Mesodermal cell (in vitro differentiated cells): ENCODE results near the gene JAK1.

Experiments used
- H3K27ac ChIP-seq: 2 replicates; pipeline ENCODE4 v1.7.0; 2013; ENCODE audit warnings: mild to moderate bottlenecking, low read depth, low read length, moderate library complexity; ENCODE audit not compliant: severe bottlenecking
- H3K36me3 ChIP-seq: 2 replicates; pipeline ENCODE4 v1.7.1; 2013; ENCODE audit warnings: mild to moderate bottlenecking, low read length, moderate library complexity; ENCODE audit not compliant: control insufficient read depth, insufficient read depth
- H3K4me1 ChIP-seq: one replicate; pipeline ENCODE4 v1.7.1; 2013; ENCODE audit warnings: mild to moderate bottlenecking, low read length; ENCODE audit not compliant: insufficient read depth, control insufficient read depth, poor library complexity, severe bottlenecking
- H3K4me3 ChIP-seq: 2 replicates; pipeline ENCODE4 v1.7.0; 2013; ENCODE audit warnings: low read length, control low read depth, mild to moderate bottlenecking; ENCODE audit not compliant: insufficient read depth, poor library complexity, severe bottlenecking; ENCODE audit errors: extremely low read depth
- H3K9me3 ChIP-seq: 2 replicates; pipeline ENCODE4 v1.7.1; 2013; ENCODE audit warnings: mild to moderate bottlenecking, low read length, moderate library complexity; ENCODE audit not compliant: control insufficient read depth
- WGBS, 2 experiments: methylation state at CpG; one replicate each; pipeline ENCODE4 v1.1.5; 2013; ENCODE audit warnings: missing lambda C conversion rate in 2 of 2; ENCODE audit not compliant: insufficient coverage in 2 of 2; 5-methylcytosine and 5-hydroxymethylcytosine counted together

The JAK1 gene

DNA sequence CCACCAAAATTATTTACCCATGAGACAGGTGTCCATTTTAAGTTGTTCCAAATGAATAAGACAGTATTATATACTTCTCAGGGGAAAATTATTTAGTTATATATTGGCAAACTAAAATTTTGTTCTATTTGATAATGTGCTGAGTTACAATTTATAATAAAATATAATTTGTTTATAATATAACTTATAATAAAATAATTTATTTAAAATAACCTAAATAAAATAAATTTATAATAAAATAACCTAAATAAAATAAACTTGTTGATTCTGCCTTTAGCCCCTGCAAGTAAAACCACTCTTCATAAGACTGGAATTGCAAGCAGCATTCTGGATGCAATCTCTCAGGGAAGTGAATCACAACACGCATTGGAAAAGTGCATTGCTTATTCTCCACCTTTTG lies 151.9 kb downstream of the JAK1 start:
- WGBS, 2 experiments: no CpG with 5 or more reads among the region's 1 CpG
- no peaks in the 10 kb centered on the region for H3K9me3 ChIP-seq

DNA sequence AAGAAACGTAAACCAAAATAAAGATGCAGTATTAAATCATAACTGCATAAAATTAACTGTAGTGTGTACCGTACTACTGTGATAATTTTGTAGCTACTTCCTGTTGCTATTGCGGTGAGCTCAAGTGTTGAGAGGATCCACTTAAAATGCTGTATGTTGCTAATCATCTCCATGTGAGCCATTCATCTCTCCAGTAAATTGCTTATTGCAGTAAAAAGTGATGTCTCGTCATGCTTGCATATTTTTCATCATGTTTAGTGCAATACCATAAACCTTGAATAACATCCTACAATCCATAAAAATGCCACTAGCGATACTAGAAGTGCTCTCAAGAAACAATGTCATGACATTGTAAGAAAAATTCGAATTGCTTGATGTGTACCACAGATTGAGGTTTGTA lies 155.2 kb downstream of the JAK1 start:
- H3K27ac ChIP-seq: no peak overlapping the region
- peaks cover 6% of the 10 kb centered on the region for H3K36me3 ChIP-seq
- 100% methylated on average over 1 of the region's 6 CpGs for WGBS, 2 experiments
- no peaks in the 10 kb centered on the region for H3K9me3 ChIP-seq
- H3K4me1 ChIP-seq: no peaks in the 10 kb centered on the region
- H3K4me3 ChIP-seq: no peak overlapping the region

More for the DNA sequence above, 151.9 kb downstream of the JAK1 start:
- Histone ChIP-seq H3K27ac (no peak overlapping the region), H3K4me3 (no peak overlapping the region), H3K36me3 (peaks cover 6% of the 10 kb centered on the region), H3K4me1 (no peaks in the 10 kb centered on the region)

DNA sequence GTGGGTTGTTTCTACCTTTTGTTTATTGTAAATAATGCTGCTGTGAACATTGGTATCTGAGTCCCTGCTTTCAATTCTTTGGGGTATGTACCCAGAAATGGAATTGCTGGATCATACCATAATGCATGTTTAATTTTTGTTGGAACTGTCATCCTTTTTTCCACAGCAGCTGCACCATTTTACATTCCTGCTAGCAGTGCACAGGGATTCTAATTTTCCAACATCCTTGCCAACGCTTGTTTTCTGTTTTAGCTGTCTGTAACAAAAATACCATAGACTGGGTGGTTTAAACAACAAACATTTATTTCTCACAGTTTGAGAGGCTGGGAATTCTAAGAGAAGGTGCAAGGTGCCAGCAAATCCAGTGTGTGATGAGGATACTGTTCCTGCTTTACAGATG lies 156.3 kb downstream of the JAK1 start:
- H3K27ac ChIP-seq: no peak overlapping the region
- H3K9me3 ChIP-seq: no peaks in the 10 kb centered on the region
- H3K36me3 ChIP-seq: peaks cover 5% of the 10 kb centered on the region
- H3K4me1 ChIP-seq: no peaks in the 10 kb centered on the region
- WGBS, 2 experiments: no CpG with 5 or more reads among the region's 1 CpG
- H3K4me3 ChIP-seq: no peak overlapping the region

DNA sequence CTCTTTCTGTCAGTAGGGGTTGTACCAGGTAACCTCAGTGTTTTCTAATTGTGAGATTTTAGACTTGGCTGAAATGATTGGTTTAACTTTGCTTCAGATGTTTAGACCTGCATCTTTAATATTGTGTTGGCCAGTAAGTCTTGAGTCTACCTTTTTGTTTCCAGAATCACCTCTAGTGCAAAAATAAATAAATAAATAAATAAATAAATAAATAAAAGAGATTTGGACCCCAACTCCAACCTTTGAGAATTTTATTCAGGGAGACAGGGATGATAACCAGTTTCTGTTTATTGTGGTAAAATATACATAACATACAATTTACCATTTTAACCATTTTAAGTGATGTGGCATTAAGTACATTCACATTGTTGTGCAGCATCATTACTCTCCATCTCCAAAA lies 157.0 kb downstream of the JAK1 start:
- no peaks in the 10 kb centered on the region for H3K36me3 ChIP-seq
- H3K27ac ChIP-seq: no peak overlapping the region
- no peak overlapping the region for H3K4me3 ChIP-seq
- H3K4me1 ChIP-seq: no peaks in the 10 kb centered on the region
- H3K9me3 ChIP-seq: no peaks in the 10 kb centered on the region

DNA sequence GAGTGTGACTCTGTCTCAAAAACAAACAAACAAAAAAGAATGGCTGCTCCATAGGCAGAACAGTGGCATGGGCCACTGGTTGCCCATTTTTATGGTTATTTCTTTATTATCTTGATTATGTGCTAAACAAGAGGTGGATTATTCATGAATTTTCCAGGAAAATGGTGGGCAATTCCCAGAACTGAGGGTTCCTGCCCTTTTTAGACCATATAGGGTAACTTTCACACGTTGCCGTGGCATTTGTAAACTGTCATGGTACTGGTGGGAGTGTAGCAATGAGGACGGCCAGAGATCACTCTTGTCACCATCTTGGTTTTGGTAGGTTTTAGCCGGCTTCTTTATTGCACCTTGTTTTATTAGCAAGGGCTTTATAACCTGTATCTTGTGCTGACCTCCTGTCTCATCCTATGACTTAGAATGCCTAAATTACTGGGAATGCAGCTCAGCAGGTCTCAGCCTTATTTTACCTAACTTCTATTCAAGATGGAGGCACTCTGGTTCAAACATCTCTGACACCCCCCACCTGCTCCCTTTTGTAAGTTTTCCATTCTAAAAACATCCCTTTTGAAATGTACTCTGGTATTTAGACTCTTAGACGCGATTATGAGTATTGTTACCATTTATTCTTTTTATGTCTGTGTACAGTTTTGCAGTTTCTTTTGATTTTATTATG lies 164.4 kb downstream of the JAK1 start:
- H3K9me3 ChIP-seq: no peaks in the 10 kb centered on the region
- H3K36me3 ChIP-seq: no peaks in the 10 kb centered on the region
- no peak overlapping the region for H3K27ac ChIP-seq
- H3K4me3 ChIP-seq: no peak overlapping the region
- 83 to 92% methylated on average over 2 to 4 of the region's 6 CpGs for WGBS, 2 experiments
- H3K4me1 ChIP-seq: no peaks in the 10 kb centered on the region

DNA sequence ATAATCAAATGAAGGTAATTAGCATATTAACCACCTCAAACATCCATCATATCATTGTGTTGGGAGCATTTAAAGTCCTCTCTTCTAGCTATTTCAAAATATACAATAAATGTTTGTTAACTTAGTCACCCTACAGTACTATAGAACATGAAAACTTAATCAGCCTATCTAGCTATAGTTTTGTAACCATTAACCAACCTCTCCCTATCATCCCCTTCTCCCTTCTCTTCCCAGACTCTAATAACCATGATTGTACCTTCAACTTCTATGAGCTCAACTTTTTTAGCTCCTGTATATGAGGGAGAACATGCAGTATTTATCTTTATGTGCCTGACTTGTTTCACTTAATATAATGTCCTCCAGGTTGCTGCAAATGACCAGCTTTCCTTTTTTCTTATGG lies 167.5 kb downstream of the JAK1 start:
- H3K36me3 ChIP-seq: no peaks in the 10 kb centered on the region
- H3K4me3 ChIP-seq: no peak overlapping the region
- no peaks in the 10 kb centered on the region for H3K4me1 ChIP-seq
- H3K27ac ChIP-seq: no peak overlapping the region
- H3K9me3 ChIP-seq: no peaks in the 10 kb centered on the region

DNA sequence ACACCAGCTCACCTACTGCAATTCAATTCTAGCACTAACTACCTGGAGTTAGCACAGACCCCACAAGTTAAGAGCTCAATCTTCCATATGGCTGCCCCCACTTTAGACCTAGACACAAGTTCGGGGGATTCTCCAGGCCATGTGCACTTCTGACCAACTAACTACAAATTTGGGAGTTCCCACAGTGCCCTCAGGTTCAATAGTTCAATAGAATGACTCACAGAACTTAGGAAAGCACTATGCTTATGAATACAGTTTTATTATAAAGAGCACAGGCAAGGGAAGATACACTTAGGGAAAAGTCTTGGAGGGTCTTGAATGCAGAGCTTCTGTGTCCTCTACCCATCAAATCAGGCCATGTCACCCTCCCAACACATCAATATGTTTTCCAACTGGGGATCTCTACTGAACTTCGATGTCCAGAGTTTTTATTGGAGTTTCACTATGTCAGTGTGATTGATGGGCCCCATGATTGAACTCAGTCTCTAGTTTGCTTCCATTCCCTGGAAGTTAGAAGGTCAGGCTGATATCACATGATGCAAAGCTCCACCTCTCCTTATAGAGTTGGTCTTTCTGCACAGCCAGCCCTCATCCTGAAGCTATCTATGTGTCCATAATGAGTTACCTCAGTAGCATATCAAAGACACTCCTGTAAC lies 175.4 kb downstream of the JAK1 start:
- WGBS, 2 experiments: no CpG with 5 or more reads among the region's 2 CpGs
- no peak overlapping the region for H3K27ac ChIP-seq
- H3K4me3 ChIP-seq: no peak overlapping the region
- H3K9me3 ChIP-seq: peaks cover 15% of the 10 kb centered on the region
- H3K36me3 ChIP-seq: peaks cover 19% of the 10 kb centered on the region
- no peaks in the 10 kb centered on the region for H3K4me1 ChIP-seq
